K562 (cell line): ENCODE data around the gene TREH. TPM values are rescaled to one million over a fixed set of nuclear protein-coding genes. Genes with fewer than 3 reads are reported as not detected.

Experiments used
- CREBBP ChIP-seq: IDR thresholded peaks from one replicate; pipeline ENCODE4 v1.6.1; 2012; ENCODE audit warnings: low read depth, mild to moderate bottlenecking, control low read depth, inconsistent platforms, low read length
- DDX20 ChIP-seq: fragments of 450-650 bp; IDR thresholded peaks from 2 replicates; pipeline ENCODE4 v1.6.1; 2016; ENCODE audit warnings: missing genetic modification characterization, low read depth, mild to moderate bottlenecking, missing compliant biosample characterization, moderate library complexity
- FOXA1 ChIP-seq: fragments of 450-650 bp; IDR thresholded peaks from 2 replicates; pipeline ENCODE4 v1.6.1; 2016; ENCODE audit warnings: mild to moderate bottlenecking, borderline replicate concordance
- MCM7 ChIP-seq, 2 experiments: fragments of 450-650 bp; IDR thresholded peaks; 2 replicates each; pipeline ENCODE4 v1.6.1; 2016 to 2018
- PURB ChIP-seq: sonication (generic); formaldehyde crosslinking; IDR thresholded peaks from 2 replicates; pipeline ENCODE4 v1.9.0; 2021; ENCODE audit warnings: low read depth, mild to moderate bottlenecking, missing genetic modification reagents
- RBM34 ChIP-seq: fragments of 200-400 bp; formaldehyde crosslinking; IDR thresholded peaks from 2 replicates; pipeline ENCODE4 v1.6.1; 2018; ENCODE audit warnings: low read length, borderline replicate concordance; ENCODE audit not compliant: insufficient read depth
- SMAD4 ChIP-seq: fragments of 250-450 bp; sonication (Bioruptor Pico); conservative IDR thresholded peaks from 2 replicates; pipeline ENCODE4 v1.8.0; 2021; ENCODE audit warnings: inconsistent platforms, mild to moderate bottlenecking, moderate library complexity
- TEAD2 ChIP-seq: fragments of 450-650 bp; IDR thresholded peaks from 2 replicates; pipeline ENCODE4 v1.6.1; 2016; ENCODE audit warnings: missing genetic modification characterization, control low read depth, missing compliant biosample characterization
- ZC3H4 ChIP-seq: sonication (generic); formaldehyde crosslinking; IDR thresholded peaks from 2 replicates; pipeline ENCODE4 v1.9.0; 2021; ENCODE audit warnings: missing genetic modification reagents, borderline replicate concordance
- ZFP1 ChIP-seq: fragments of 450-650 bp; formaldehyde crosslinking; IDR thresholded peaks from 2 replicates; pipeline ENCODE4 v1.4.0; 2020; ENCODE audit warnings: mild to moderate bottlenecking, mixed read lengths
- ZNF143 ChIP-seq: sonication (generic); formaldehyde crosslinking; IDR thresholded peaks from 2 replicates; pipeline ENCODE4 v1.9.0; 2022; ENCODE audit warnings: mild to moderate bottlenecking, missing genetic modification reagents
- ZNF347 ChIP-seq: fragments of 450-650 bp; formaldehyde crosslinking; IDR thresholded peaks from 2 replicates; pipeline ENCODE4 v1.4.0; 2020; ENCODE audit warnings: low read depth, mild to moderate bottlenecking, moderate library complexity
- polyA plus RNA-seq, 8 experiments: library from polyadenylated mRNA; depleted of rRNA in 4 of 8; stranded (reverse) in 5 of 8; unstranded in 3 of 8; fragments of >200 nt; fragmentation: Nextera tagmentation in 2 of 8; fragmentation: Illumina TruSeq in 1 of 8; extraction: Ambion mirVana in 2 of 8; extraction: Trizol in 1 of 8; gene quantifications; 2 replicates each; pipeline versions ENCODE4 v1.2.1 to v1.2.3, GENCODE V29; 2011 to 2014; ENCODE audit warnings: inconsistent platforms in 1 of 8, missing spikeins in 1 of 8
- total RNA-seq, 7 experiments: library from RNA; depleted of rRNA in 6 of 7; stranded (reverse); fragments of >200 nt in 6 of 7; fragmentation: Illumina TruSeq in 2 of 7; extraction: Trizol in 2 of 7; gene quantifications; 2 replicates each; pipeline versions ENCODE4 v1.2.1 to v1.2.3, GENCODE V29; 2011 to 2021; ENCODE audit warnings: low replicate concordance in 1 of 7
- TF ChIP-seq, protein P1 (sequence below), 2 experiments: IDR thresholded peaks in 1 of 2; conservative IDR thresholded peaks in 1 of 2; 2 replicates each; pipeline ENCODE4 v1.6.1; 2016; ENCODE audit warnings: low read depth in 2 of 2, mild to moderate bottlenecking in 1 of 2, missing compliant biosample characterization in 1 of 2, missing genetic modification characterization in 1 of 2, moderate library complexity in 1 of 2
- TF ChIP-seq, protein P2 (sequence below): sonication (generic); formaldehyde crosslinking; IDR thresholded peaks from 2 replicates; pipeline ENCODE4 v1.4.0; 2020; ENCODE audit warnings: mild to moderate bottlenecking, missing genetic modification reagents
- TF ChIP-seq, protein P3 (sequence below): fragments of 200-400 bp; formaldehyde crosslinking; IDR thresholded peaks from 2 replicates; pipeline ENCODE4 v1.6.1; 2017; ENCODE audit warnings: mild to moderate bottlenecking, low read depth, low read length, moderate library complexity
- TF ChIP-seq, protein P4 (sequence below): sonication (generic); formaldehyde crosslinking; IDR thresholded peaks from 2 replicates; pipeline ENCODE4 v1.8.0; 2022; ENCODE audit warnings: mild to moderate bottlenecking, missing genetic modification reagents, borderline replicate concordance

TREH gene
- total and polyA plus RNA-seq, 9 of the 15 experiments (the other 6 are each of a cell fraction or from before 2014, with no cell fraction given) = 0.09 to 0.20 (median 0.11) TPM; not detected in 6

DNA sequence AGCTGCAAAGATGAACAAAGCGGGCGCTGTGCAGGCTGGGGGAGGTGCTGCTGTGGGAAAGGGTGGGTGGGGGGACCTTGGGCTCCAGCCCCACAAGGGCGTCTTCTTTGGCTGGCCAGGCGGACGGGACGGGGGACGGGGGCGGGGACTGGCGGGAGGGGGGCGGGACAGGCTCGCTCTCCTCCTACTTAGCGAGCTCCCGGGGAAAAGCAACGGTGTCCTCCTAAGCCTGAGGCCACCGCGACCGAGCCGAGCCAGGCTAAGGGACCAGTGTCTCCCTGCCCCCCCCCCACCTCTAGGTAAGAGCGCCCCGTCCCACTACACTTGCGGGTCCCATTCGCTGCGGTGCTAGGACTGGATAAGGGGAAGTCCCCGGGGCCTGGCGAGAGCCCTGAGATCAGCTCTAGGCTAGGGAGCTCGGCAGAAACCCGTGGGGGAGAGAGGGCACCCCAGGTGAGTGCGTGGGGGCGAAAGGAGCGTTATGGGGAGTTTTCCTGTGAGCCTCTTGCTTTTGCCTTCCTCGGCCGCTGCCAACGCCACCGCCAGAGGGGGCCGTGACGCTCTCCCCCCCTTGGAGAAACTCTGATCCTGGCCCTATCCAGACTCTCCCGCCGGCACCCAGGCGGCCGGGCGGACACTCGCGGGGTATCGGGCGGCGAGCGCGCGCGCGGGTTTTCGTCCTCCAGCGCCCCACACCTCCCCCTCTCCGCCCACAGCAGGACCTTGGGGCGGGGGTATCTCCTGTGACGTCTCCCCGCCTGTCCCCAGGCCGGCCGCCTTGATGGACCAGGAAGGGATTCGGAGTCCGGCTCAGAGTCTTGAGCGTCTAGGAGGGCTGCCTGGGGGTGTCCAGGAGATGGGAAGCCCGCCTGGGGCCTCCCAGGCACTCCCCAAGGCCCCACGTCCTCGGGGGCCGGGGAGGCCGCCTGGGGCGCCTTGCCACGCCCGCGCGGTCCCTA is 71.8 kb downstream of the TREH start, which contains the start of gene PHLDB1 (continued):
- TF ChIP-seq, protein P1, sequence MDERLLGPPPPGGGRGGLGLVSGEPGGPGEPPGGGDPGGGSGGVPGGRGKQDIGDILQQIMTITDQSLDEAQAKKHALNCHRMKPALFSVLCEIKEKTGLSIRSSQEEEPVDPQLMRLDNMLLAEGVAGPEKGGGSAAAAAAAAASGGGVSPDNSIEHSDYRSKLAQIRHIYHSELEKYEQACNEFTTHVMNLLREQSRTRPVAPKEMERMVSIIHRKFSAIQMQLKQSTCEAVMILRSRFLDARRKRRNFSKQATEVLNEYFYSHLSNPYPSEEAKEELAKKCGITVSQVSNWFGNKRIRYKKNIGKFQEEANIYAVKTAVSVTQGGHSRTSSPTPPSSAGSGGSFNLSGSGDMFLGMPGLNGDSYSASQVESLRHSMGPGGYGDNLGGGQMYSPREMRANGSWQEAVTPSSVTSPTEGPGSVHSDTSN (CRISPR knock-in tag; IDR thresholded peaks at IDR 0.05; ENCODE audit: low read depth) = no peak
- TF ChIP-seq, protein P1 (tag; conservative IDR thresholded peaks at IDR 0.05; ENCODE audit: low read depth) = no peak
- TF ChIP-seq, protein P2, sequence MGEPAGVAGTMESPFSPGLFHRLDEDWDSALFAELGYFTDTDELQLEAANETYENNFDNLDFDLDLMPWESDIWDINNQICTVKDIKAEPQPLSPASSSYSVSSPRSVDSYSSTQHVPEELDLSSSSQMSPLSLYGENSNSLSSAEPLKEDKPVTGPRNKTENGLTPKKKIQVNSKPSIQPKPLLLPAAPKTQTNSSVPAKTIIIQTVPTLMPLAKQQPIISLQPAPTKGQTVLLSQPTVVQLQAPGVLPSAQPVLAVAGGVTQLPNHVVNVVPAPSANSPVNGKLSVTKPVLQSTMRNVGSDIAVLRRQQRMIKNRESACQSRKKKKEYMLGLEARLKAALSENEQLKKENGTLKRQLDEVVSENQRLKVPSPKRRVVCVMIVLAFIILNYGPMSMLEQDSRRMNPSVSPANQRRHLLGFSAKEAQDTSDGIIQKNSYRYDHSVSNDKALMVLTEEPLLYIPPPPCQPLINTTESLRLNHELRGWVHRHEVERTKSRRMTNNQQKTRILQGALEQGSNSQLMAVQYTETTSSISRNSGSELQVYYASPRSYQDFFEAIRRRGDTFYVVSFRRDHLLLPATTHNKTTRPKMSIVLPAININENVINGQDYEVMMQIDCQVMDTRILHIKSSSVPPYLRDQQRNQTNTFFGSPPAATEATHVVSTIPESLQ (CRISPR knock-in tag) = no peak
- TF ChIP-seq RBM34 (no peak), ZFP1 (no peak), TEAD2 (tag) (no peak), PURB (CRISPR knock-in tag) (no peak), FOXA1 (no peak), SMAD4 (CRISPR knock-in tag) (no peak), ZC3H4 (no peak), MCM7 (IDR thresholded peaks at IDR 0.05) (no peak), CREBBP (no peak), DDX20 (tag) (no peak), ZNF143 (no peak), ZNF347 (no peak)
- TF ChIP-seq, protein P3, sequence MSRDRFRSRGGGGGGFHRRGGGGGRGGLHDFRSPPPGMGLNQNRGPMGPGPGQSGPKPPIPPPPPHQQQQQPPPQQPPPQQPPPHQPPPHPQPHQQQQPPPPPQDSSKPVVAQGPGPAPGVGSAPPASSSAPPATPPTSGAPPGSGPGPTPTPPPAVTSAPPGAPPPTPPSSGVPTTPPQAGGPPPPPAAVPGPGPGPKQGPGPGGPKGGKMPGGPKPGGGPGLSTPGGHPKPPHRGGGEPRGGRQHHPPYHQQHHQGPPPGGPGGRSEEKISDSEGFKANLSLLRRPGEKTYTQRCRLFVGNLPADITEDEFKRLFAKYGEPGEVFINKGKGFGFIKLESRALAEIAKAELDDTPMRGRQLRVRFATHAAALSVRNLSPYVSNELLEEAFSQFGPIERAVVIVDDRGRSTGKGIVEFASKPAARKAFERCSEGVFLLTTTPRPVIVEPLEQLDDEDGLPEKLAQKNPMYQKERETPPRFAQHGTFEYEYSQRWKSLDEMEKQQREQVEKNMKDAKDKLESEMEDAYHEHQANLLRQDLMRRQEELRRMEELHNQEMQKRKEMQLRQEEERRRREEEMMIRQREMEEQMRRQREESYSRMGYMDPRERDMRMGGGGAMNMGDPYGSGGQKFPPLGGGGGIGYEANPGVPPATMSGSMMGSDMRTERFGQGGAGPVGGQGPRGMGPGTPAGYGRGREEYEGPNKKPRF = no peak
- TF ChIP-seq, protein P4, sequence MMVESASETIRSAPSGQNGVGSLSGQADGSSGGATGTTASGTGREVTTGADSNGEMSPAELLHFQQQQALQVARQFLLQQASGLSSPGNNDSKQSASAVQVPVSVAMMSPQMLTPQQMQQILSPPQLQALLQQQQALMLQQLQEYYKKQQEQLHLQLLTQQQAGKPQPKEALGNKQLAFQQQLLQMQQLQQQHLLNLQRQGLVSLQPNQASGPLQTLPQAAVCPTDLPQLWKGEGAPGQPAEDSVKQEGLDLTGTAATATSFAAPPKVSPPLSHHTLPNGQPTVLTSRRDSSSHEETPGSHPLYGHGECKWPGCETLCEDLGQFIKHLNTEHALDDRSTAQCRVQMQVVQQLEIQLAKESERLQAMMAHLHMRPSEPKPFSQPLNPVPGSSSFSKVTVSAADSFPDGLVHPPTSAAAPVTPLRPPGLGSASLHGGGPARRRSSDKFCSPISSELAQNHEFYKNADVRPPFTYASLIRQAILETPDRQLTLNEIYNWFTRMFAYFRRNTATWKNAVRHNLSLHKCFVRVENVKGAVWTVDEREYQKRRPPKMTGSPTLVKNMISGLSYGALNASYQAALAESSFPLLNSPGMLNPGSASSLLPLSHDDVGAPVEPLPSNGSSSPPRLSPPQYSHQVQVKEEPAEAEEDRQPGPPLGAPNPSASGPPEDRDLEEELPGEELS (CRISPR knock-in tag) = no peak
